SU-DHL-6 (cell line): Measurements from ENCODE around the gene EYA2.

Experiments used
- EZH2phosphoT487 ChIP-seq: fragments of 200-600 bp; sonication (generic), shearing (Covaris generic); conservative IDR thresholded peaks from 2 replicates; pipeline ENCODE4 v1.6.1; 2018; ENCODE audit warnings: mild to moderate bottlenecking, antibody characterized with exemption, low read length, moderate library complexity, mixed read lengths
- TF ChIP-seq, protein P1 (sequence below): fragments of 200-600 bp; sonication (generic); IDR thresholded peaks from one replicate; pipeline ENCODE4 v1.5.1; 2017; ENCODE audit warnings: antibody characterized with exemption, mild to moderate bottlenecking, low read length, moderate library complexity; ENCODE audit not compliant: insufficient read depth, poor library complexity, severe bottlenecking

DNA sequence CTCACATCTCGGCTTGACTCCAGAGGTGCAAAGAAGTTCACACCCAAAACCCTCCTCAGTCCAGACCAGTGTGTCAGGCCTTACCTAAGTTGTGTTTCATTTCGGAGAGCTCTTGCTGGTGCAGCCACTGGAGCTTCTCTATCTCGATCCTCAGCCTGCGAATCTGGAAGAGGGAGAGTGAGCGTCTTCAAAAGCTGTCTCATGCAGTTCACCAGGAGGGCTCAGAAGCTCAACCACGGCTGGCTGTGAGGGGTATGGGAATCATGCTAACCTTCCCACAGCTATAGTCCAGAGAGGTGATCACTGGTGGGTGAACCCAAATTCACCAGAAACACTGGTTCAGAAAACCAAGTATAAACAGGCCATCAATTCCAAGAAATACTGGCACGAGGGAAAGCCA lies 332.5 kb downstream of the EYA2 start:
- TF ChIP-seq, protein P1, sequence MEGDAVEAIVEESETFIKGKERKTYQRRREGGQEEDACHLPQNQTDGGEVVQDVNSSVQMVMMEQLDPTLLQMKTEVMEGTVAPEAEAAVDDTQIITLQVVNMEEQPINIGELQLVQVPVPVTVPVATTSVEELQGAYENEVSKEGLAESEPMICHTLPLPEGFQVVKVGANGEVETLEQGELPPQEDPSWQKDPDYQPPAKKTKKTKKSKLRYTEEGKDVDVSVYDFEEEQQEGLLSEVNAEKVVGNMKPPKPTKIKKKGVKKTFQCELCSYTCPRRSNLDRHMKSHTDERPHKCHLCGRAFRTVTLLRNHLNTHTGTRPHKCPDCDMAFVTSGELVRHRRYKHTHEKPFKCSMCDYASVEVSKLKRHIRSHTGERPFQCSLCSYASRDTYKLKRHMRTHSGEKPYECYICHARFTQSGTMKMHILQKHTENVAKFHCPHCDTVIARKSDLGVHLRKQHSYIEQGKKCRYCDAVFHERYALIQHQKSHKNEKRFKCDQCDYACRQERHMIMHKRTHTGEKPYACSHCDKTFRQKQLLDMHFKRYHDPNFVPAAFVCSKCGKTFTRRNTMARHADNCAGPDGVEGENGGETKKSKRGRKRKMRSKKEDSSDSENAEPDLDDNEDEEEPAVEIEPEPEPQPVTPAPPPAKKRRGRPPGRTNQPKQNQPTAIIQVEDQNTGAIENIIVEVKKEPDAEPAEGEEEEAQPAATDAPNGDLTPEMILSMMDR = no peak
- TF ChIP-seq EZH2phosphoT487 = no peak
